ENCODE data around the gene DDX25.
"Not testable (repeated sequence)": the region's sequence is repeated elsewhere in the genome, so short reads cannot be mapped to it uniquely, and the experiment has no call there.

The DDX25 gene

GRCh38 chr11:125910226-125910849, 6.0 kb downstream of the DDX25 start:
- Histone ChIP-seq H3K9ac (ENCODE audit: low read length) (no peak overlapping the region), H3K79me1 (ENCODE audit: low read length) (no peaks in the 10 kb centered on the region), H3K27ac (ENCODE audit: low read depth, low read length) (no peak overlapping the region), H3K23ac (ENCODE audit: low read length) (no peak overlapping the region), H3K4ac (ENCODE audit: low read depth, low read length) (no peak overlapping the region), H3K27me3 (ENCODE audit: insufficient read depth, low read length, poor library complexity) (no peaks in the 10 kb centered on the region), H2BK5ac (ENCODE audit: low read length) (no peak overlapping the region), H2BK120ac (ENCODE audit: low read depth, low read length) (no peak overlapping the region), H3K79me2 (ENCODE audit: control insufficient read depth, insufficient read depth, low read length) (no peaks in the 10 kb centered on the region), H3K4me1 (ENCODE audit: control insufficient read depth, low read depth, low read length) (no peaks in the 10 kb centered on the region), H4K8ac (ENCODE audit: low read depth, low read length) (no peak overlapping the region), H3K36me3 (ENCODE audit: control insufficient read depth, insufficient read depth, low read length) (no peaks in the 10 kb centered on the region), H3K4me3 (ENCODE audit: low read length) (no peak overlapping the region), H3K56ac (ENCODE audit: low read length) (no peak overlapping the region), H3K18ac (ENCODE audit: low read length) (no peak overlapping the region), H2BK15ac (replicated peaks; ENCODE audit: low read depth) (no peak overlapping the region), H3K4me2 (ENCODE audit: low read length) (no peak overlapping the region), H2AK5ac (ENCODE audit: low read length) (no peak overlapping the region), H4K5ac (ENCODE audit: low read length) (no peak overlapping the region)
- WGBS (ENCODE audit: extremely low coverage, insufficient coverage, low lambda C conversion rate), result 100% methylated on average over 1 of the region's 8 CpGs
- no peak for DNase-seq

- H3K79me2 ChIP-seq (ENCODE audit: control insufficient read depth, insufficient read depth, low read length); H3K27me3 ChIP-seq (ENCODE audit: insufficient read depth, low read length, poor library complexity); H4K8ac ChIP-seq (ENCODE audit: low read depth, low read length); H2BK5ac ChIP-seq (ENCODE audit: low read length); H2BK120ac ChIP-seq (ENCODE audit: low read depth, low read length); H3K79me1 ChIP-seq (ENCODE audit: low read length); H3K4me2 ChIP-seq (ENCODE audit: low read length); H3K18ac ChIP-seq (ENCODE audit: low read length); H3K4me1 ChIP-seq (ENCODE audit: control insufficient read depth, low read depth, low read length); H3K36me3 ChIP-seq (ENCODE audit: control insufficient read depth, insufficient read depth, low read length); H3K56ac ChIP-seq (ENCODE audit: low read length); DNase-seq; H3K9ac ChIP-seq (ENCODE audit: low read length); H3K4me3 ChIP-seq (ENCODE audit: low read length); H2BK15ac ChIP-seq (replicated peaks; ENCODE audit: low read depth); H4K5ac ChIP-seq (ENCODE audit: low read length); H3K27ac ChIP-seq (ENCODE audit: low read depth, low read length); H2AK5ac ChIP-seq (ENCODE audit: low read length); H3K23ac ChIP-seq (ENCODE audit: low read length); H3K4ac ChIP-seq (ENCODE audit: low read depth, low read length): not testable (repeated sequence)
- no CpG with 5 or more reads among the region's 3 CpGs for WGBS (ENCODE audit: extremely low coverage, insufficient coverage, low lambda C conversion rate)
These were observed 10.3 kb downstream of the DDX25 start for GRCh38 chr11:125914601-125915000.

GRCh38 chr11:125916683-125917347, 12.5 kb downstream of the DDX25 start:
- Histone ChIP-seq H2AK5ac (ENCODE audit: low read length) (no peak overlapping the region), H2BK5ac (ENCODE audit: low read length) (no peak overlapping the region)

GRCh38 chr11:125918140-125918840, 14.0 kb downstream of the DDX25 start:
- H2AK5ac ChIP-seq (ENCODE audit: low read length), result no peak overlapping the region
- no peak overlapping the region for H2BK15ac ChIP-seq (replicated peaks; ENCODE audit: low read depth)
- H4K5ac ChIP-seq (ENCODE audit: low read length), result no peak overlapping the region
- no CpG with 5 or more reads among the region's 13 CpGs for WGBS (ENCODE audit: extremely low coverage, insufficient coverage, low lambda C conversion rate)
- no peak overlapping the region for H3K27ac ChIP-seq (ENCODE audit: low read depth, low read length)
- no peak overlapping the region for H3K4me3 ChIP-seq (ENCODE audit: low read length)
- H3K56ac ChIP-seq (ENCODE audit: low read length), result no peak overlapping the region
- no peaks in the 10 kb centered on the region for H3K4me1 ChIP-seq (ENCODE audit: control insufficient read depth, low read depth, low read length)
- H4K8ac ChIP-seq (ENCODE audit: low read depth, low read length), result no peak overlapping the region
- H3K79me1 ChIP-seq (ENCODE audit: low read length), result no peaks in the 10 kb centered on the region
- no peak overlapping the region for H2BK120ac ChIP-seq (ENCODE audit: low read depth, low read length)
- H3K4me2 ChIP-seq (ENCODE audit: low read length), result no peak overlapping the region
- H3K4ac ChIP-seq (ENCODE audit: low read depth, low read length), result no peak overlapping the region
- no peaks in the 10 kb centered on the region for H3K36me3 ChIP-seq (ENCODE audit: control insufficient read depth, insufficient read depth, low read length)
- H3K27me3 ChIP-seq (ENCODE audit: insufficient read depth, low read length, poor library complexity), result no peaks in the 10 kb centered on the region
- H3K23ac ChIP-seq (ENCODE audit: low read length), result no peak overlapping the region
- no peak overlapping the region for H3K9ac ChIP-seq (ENCODE audit: low read length)
- DNase-seq, result peak; percentile 22
- H3K18ac ChIP-seq (ENCODE audit: low read length), result no peak overlapping the region
- H2BK5ac ChIP-seq (ENCODE audit: low read length), result no peak overlapping the region
- H3K79me2 ChIP-seq (ENCODE audit: control insufficient read depth, insufficient read depth, low read length), result no peaks in the 10 kb centered on the region

More at GRCh38 chr11:125916683-125917347, 12.5 kb downstream of the DDX25 start:
- H3K79me2 ChIP-seq (ENCODE audit: control insufficient read depth, insufficient read depth, low read length), result no peaks in the 10 kb centered on the region
- no peaks in the 10 kb centered on the region for H3K27me3 ChIP-seq (ENCODE audit: insufficient read depth, low read length, poor library complexity)
- H3K23ac ChIP-seq (ENCODE audit: low read length), result no peak overlapping the region
- no peak overlapping the region for H4K5ac ChIP-seq (ENCODE audit: low read length)
- no CpG with 5 or more reads among the region's 12 CpGs for WGBS (ENCODE audit: extremely low coverage, insufficient coverage, low lambda C conversion rate)
- no peak overlapping the region for H3K4ac ChIP-seq (ENCODE audit: low read depth, low read length)
- no peak for DNase-seq
- no peaks in the 10 kb centered on the region for H3K79me1 ChIP-seq (ENCODE audit: low read length)
- H3K4me1 ChIP-seq (ENCODE audit: control insufficient read depth, low read depth, low read length), result no peaks in the 10 kb centered on the region
- H3K56ac ChIP-seq (ENCODE audit: low read length), result no peak overlapping the region
- no peak overlapping the region for H4K8ac ChIP-seq (ENCODE audit: low read depth, low read length)
- no peak overlapping the region for H3K18ac ChIP-seq (ENCODE audit: low read length)
- H3K36me3 ChIP-seq (ENCODE audit: control insufficient read depth, insufficient read depth, low read length), result no peaks in the 10 kb centered on the region
- no peak overlapping the region for H3K4me2 ChIP-seq (ENCODE audit: low read length)
- no peak overlapping the region for H3K9ac ChIP-seq (ENCODE audit: low read length)
- H3K27ac ChIP-seq (ENCODE audit: low read depth, low read length), result no peak overlapping the region
- H2BK120ac ChIP-seq (ENCODE audit: low read depth, low read length), result no peak overlapping the region
- no peak overlapping the region for H3K4me3 ChIP-seq (ENCODE audit: low read length)
- H2BK15ac ChIP-seq (replicated peaks; ENCODE audit: low read depth), result no peak overlapping the region

- Histone ChIP-seq H3K27me3 (ENCODE audit: insufficient read depth, low read length, poor library complexity) (no peaks in the 10 kb centered on the region), H4K5ac (ENCODE audit: low read length) (no peak overlapping the region), H3K56ac (ENCODE audit: low read length) (no peak overlapping the region), H3K18ac (ENCODE audit: low read length) (no peak overlapping the region), H3K4me2 (ENCODE audit: low read length) (no peak overlapping the region), H3K4me1 (ENCODE audit: control insufficient read depth, low read depth, low read length) (no peaks in the 10 kb centered on the region), H3K79me1 (ENCODE audit: low read length) (no peaks in the 10 kb centered on the region), H3K9ac (ENCODE audit: low read length) (no peak overlapping the region), H3K23ac (ENCODE audit: low read length) (no peak overlapping the region), H2BK120ac (ENCODE audit: low read depth, low read length) (no peak overlapping the region), H4K8ac (ENCODE audit: low read depth, low read length) (no peak overlapping the region), H2BK5ac (ENCODE audit: low read length) (no peak overlapping the region), H3K4me3 (ENCODE audit: low read length) (no peak overlapping the region), H3K36me3 (ENCODE audit: control insufficient read depth, insufficient read depth, low read length) (no peaks in the 10 kb centered on the region), H3K79me2 (ENCODE audit: control insufficient read depth, insufficient read depth, low read length) (no peaks in the 10 kb centered on the region), H2BK15ac (replicated peaks; ENCODE audit: low read depth) (no peak overlapping the region), H3K27ac (ENCODE audit: low read depth, low read length) (no peak overlapping the region), H3K4ac (ENCODE audit: low read depth, low read length) (no peak overlapping the region), H2AK5ac (ENCODE audit: low read length) (no peak overlapping the region)
- no peak for DNase-seq
- WGBS (ENCODE audit: extremely low coverage, insufficient coverage, low lambda C conversion rate), result no CpG with 5 or more reads among the region's 9 CpGs
These were observed 16.7 kb downstream of the DDX25 start for GRCh38 chr11:125921042-125921441.

Data from mesendoderm (in vitro differentiated cells).